Measurements from ENCODE around the gene NMNAT2. TPM values are rescaled to one million over a fixed set of nuclear protein-coding genes. Genes with fewer than 3 reads are reported as not detected.

Gene NMNAT2
- total and polyA plus RNA-seq, 2 of the 8 experiments (the other 6 are each of a cell fraction or from before 2014, with no cell fraction given) = 6.5 to 20.9 TPM

DNA sequence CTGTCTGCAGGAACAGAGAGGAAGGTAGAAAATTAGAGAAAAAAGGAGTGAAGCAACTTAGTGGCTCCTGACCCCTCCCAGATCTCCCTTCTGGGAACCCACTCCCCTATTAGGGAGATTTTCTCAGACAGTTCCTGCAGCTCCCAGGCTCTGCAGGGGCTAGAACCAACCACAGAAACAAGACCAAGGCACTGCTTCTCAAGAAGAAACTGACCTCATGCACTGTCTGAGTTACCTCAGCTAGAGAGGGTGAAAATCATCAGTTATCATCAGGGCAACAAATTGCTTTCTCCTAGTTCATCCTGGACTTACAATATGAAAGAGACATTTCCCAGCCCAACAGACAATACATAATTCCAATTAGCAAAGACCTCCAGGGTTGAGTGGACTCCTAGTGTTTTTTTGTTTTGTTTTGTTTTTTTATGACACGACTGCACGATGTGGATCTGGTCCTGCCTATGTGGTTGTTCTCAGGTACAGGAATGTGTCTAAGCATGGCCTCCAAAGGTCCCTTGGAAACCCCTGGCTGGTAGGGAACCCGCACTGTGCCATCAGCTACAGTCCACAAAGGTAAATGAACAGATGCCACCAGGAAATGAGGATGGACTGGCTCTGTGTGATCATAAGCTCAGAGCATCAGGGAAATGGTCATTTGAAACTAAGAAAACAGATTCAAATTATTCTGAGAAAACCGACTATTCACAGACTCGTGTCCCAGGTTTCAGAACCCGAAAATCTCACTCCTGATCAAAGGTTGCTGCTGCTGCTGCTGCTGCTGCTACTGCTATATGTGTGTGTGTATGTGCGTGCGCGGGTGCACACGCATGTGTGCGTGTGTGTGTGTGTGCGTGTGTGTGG lies 166.8 kb downstream of the NMNAT2 start:
- H2BK12ac ChIP-seq (ENCODE audit: low read depth, low read length) = no peak overlapping the region
- H4K91ac ChIP-seq (replicated peaks; ENCODE audit: insufficient read length, low read length) = no peak overlapping the region
- no peak overlapping the region for H3K14ac ChIP-seq (ENCODE audit: insufficient read length)
- ChIA-PET POLR2A (ENCODE audit: partially characterized antibody) (no interaction called here), CTCF (ENCODE audit: partially characterized antibody) (interaction anchor here (1.4 kb wide), 2 partner anchors 13 to 23 kb away, joined by 3 read pairs; no protein-coding TSS in a partner anchor)
- no peak for FAIRE-seq
- no peak overlapping the region for H2AFZ ChIP-seq (ENCODE audit: low read length)
- H4K5ac ChIP-seq (ENCODE audit: insufficient read length, low read depth, low read length) = no peak overlapping the region
- H2BK15ac ChIP-seq (ENCODE audit: low read length) = no peak overlapping the region
- no peak overlapping the region for H3K9ac ChIP-seq (replicated peaks in 1 of 4; ENCODE audit: extremely low read depth in 1 of 4, low read depth in 3 of 4, low read length in 3 of 4)
- H3K4ac ChIP-seq (replicated peaks; ENCODE audit: insufficient read length, low read depth, low read length) = no peak overlapping the region
- DNase-seq (ENCODE audit: low read depth in 1 of 2, low spot score in 2 of 2) = no peak
- no peak overlapping the region for H3K23ac ChIP-seq (ENCODE audit: insufficient read length)
- no peak overlapping the region for H3K27ac ChIP-seq (ENCODE audit: low read depth, low read length)
- no peaks in the 10 kb centered on the region; a peak in 1 of 8 replicates for H3K36me3 ChIP-seq (ENCODE audit: control insufficient read depth in 2 of 4, insufficient read depth in 4 of 4, low read length in 3 of 4)
- WGBS, 2 experiments (ENCODE audit: extremely low coverage in 1 of 2, insufficient coverage in 1 of 2, insufficient read length in 1 of 2, insufficient replicate concordance in 2 of 2, low coverage in 1 of 2, low lambda C conversion rate in 2 of 2, missing lambda C conversion rate in 1 of 2) = 90% methylated on average over 12 of the region's 12 CpGs; no CpG with 5 or more reads in 1 of the 2 experiments
- H4K20me1 ChIP-seq (replicated peaks in 1 of 2; ENCODE audit: control insufficient read depth in 1 of 2, insufficient read depth in 2 of 2, low read length in 2 of 2) = no peaks in the 10 kb centered on the region
- no peak overlapping the region for H4K8ac ChIP-seq (ENCODE audit: extremely low read depth, insufficient read depth, low read length)
- H2BK20ac ChIP-seq (ENCODE audit: low read length) = no peak overlapping the region
- H3K27me3 ChIP-seq (replicated peaks in 1 of 4; ENCODE audit: control insufficient read depth in 3 of 4, extremely low read depth in 1 of 4, insufficient read depth in 3 of 4, low read length in 3 of 4) = no peaks in the 10 kb centered on the region
- TF ChIP-seq JUND (IDR thresholded peaks at IDR 0.05; ENCODE audit: low read length) (no peak), JUN (IDR thresholded peaks at IDR 0.05; ENCODE audit: low read depth, low read length) (no peak), GABPA (IDR thresholded peaks at IDR 0.05; ENCODE audit: borderline replicate concordance, insufficient read depth, low read length) (no peak), SAP30 (IDR thresholded peaks at IDR 0.05; ENCODE audit: insufficient read depth, insufficient replicate concordance, low read length) (no peak)
- no peak overlapping the region for H2BK120ac ChIP-seq (replicated peaks; ENCODE audit: low read depth, low read length)
- no peak overlapping the region for H3K4me3 ChIP-seq (ENCODE audit: extremely low read depth in 1 of 4, insufficient read depth in 2 of 4, low read depth in 3 of 4, low read length in 4 of 4)
- no peak overlapping the region for H3K18ac ChIP-seq (ENCODE audit: extremely low read depth, low read length)
- H2AK5ac ChIP-seq (ENCODE audit: low read depth, low read length) = no peak overlapping the region
- H3K4me2 ChIP-seq (ENCODE audit: insufficient read depth in 1 of 2, low read depth in 2 of 2, low read length in 2 of 2) = no peak overlapping the region
- H3K79me2 ChIP-seq (ENCODE audit: control insufficient read depth in 1 of 2, insufficient read depth in 2 of 2, low read length in 2 of 2) = no peaks in the 10 kb centered on the region
- H3K56ac ChIP-seq (replicated peaks; ENCODE audit: insufficient read length, low read depth, low read length) = no peak overlapping the region
- peaks cover 0 to 3% (median 1%) of the 10 kb centered on the region in 4 experiments; a peak in 2 of 7 replicates for H3K4me1 ChIP-seq (replicated peaks in 1 of 4; ENCODE audit: control insufficient read depth in 3 of 4, insufficient read depth in 4 of 4, low read length in 3 of 4)
- 0 out of 2 replicates have a peak, but pooled peaks cover 2% of the 10 kb centered on the region for H3K23me2 ChIP-seq (ENCODE audit: low read depth, low read length)
- H2BK5ac ChIP-seq (ENCODE audit: low read depth, low read length) = no peak overlapping the region
- H3K79me1 ChIP-seq (ENCODE audit: low read depth, low read length) = no peaks in the 10 kb centered on the region
- no peaks in the 10 kb centered on the region for H3K9me3 ChIP-seq (ENCODE audit: insufficient read depth in 2 of 2, low read depth in 1 of 2, low read length in 1 of 2)
